K562 (cell line): ENCODE measurements around the gene VSIG4. TPM values are rescaled to one million over a fixed set of nuclear protein-coding genes. Genes with fewer than 3 reads are reported as not detected.

Experiments
- ATAC-seq: fragments of 200-7000 bp; cut with Tn5 transposase; 3 replicates; pipeline ENCODE4 v1.9.1; 2020; ENCODE audit warnings: moderate library complexity
- BruUV-seq: library from RNA; stranded (reverse); fragments of 400-500 nt; replicated peaks from 2 replicates; lab custom pipeline; 2021; lab: Mats Ljungman, UMichigan
- CTCF ChIA-PET: fragments of 300-600 bp; formaldehyde crosslinking; extraction: SDS; loops from one replicate; lab custom pipeline; 2021; ENCODE audit warnings: low intra/inter-chr PET ratio; lab: Yijun Ruan, JAX
- POLR2A ChIA-PET: fragments of 300-600, 350-650 bp; sonication (Branson Sonifier 250); formaldehyde crosslinking; extraction: SDS; loops from one replicate; lab custom pipeline; 2021; ENCODE audit warnings: antibody characterized with exemption, inconsistent platforms; lab: Yijun Ruan, JAX
- DNase-seq, 4 experiments: peaks; one replicate each; pipeline versions ENCODE4 v3.0.0 to v3.0.0-alpha.2; 2011 to 2018; ENCODE audit warnings: low spot score in 3 of 4, mixed read lengths in 3 of 4; ENCODE audit errors: extremely low read depth in 1 of 4
- FAIRE-seq: peaks from 2 replicates; lab custom pipeline; 2011; peaks lifted over from hg19 to GRCh38; lab: Jason Lieb, UNC
- H2AFZ ChIP-seq: 2 replicates; pipeline ENCODE4 v1.6.0; 2011; ENCODE audit warnings: low read depth, low read length, control low read depth, inconsistent platforms
- H3K27ac ChIP-seq: fragments of 200-600 bp; 3 replicates; pipeline ENCODE4 v1.8.0; 2011; ENCODE audit warnings: low read depth, mild to moderate bottlenecking, control low read depth, inconsistent platforms, low read length, moderate library complexity, mixed read lengths; ENCODE audit errors: extremely low read depth
- H3K27me3 ChIP-seq, 2 experiments: fragments of 300-600 bp in 1 of 2; 2 replicates in 1 of 2; 3 replicates in 1 of 2; pipeline versions ENCODE4 v1.6.0 to v1.8.0; 2011; ENCODE audit warnings: inconsistent platforms in 2 of 2, low read length in 2 of 2, mild to moderate bottlenecking in 1 of 2, mixed read lengths in 1 of 2, moderate library complexity in 1 of 2; ENCODE audit not compliant: control insufficient read depth in 2 of 2, insufficient read depth in 2 of 2
- H3K36me3 ChIP-seq: fragments of 300-600 bp; 3 replicates; pipeline ENCODE4 v1.8.0; 2011; ENCODE audit warnings: mild to moderate bottlenecking, low read length, inconsistent platforms; ENCODE audit not compliant: control insufficient read depth, insufficient read depth
- H3K4me1 ChIP-seq, 2 experiments: fragments of 200-600 bp in 1 of 2; replicated peaks in 1 of 2; 2 replicates in 1 of 2; 3 replicates in 1 of 2; pipeline versions ENCODE4 v1.5.1 to v1.8.0; 2011; ENCODE audit warnings: inconsistent platforms in 2 of 2, low read length in 2 of 2, mild to moderate bottlenecking in 1 of 2, mixed read lengths in 1 of 2, moderate library complexity in 1 of 2; ENCODE audit not compliant: control insufficient read depth in 2 of 2, insufficient read depth in 2 of 2
- H3K4me2 ChIP-seq: 2 replicates; pipeline ENCODE4 v1.6.1; 2011; ENCODE audit warnings: low read length, control low read depth, inconsistent platforms, mixed read lengths; ENCODE audit not compliant: insufficient read depth
- H3K4me3 ChIP-seq: fragments of 200-600 bp; sonication (generic), shearing (Covaris generic); 2 replicates; pipeline ENCODE4 v1.5.1; 2016; ENCODE audit warnings: control low read depth, inconsistent platforms
- H3K79me2 ChIP-seq: fragments of 200-600 bp; 3 replicates; pipeline ENCODE4 v1.8.0; 2011; ENCODE audit warnings: low read length, inconsistent platforms; ENCODE audit not compliant: control insufficient read depth, insufficient read depth
- H3K9ac ChIP-seq, 2 experiments: 2 replicates each; pipeline versions ENCODE4 v1.6.0 to v1.6.1; 2011; ENCODE audit warnings: low read depth in 2 of 2, low read length in 2 of 2, control low read depth in 1 of 2, inconsistent platforms in 1 of 2, mild to moderate bottlenecking in 1 of 2, mixed read lengths in 1 of 2; ENCODE audit not compliant: insufficient read depth in 1 of 2
- H3K9me1 ChIP-seq: one replicate; pipeline ENCODE4 v1.6.0; 2011; ENCODE audit warnings: inconsistent platforms, mild to moderate bottlenecking, low read length, moderate library complexity; ENCODE audit not compliant: control insufficient read depth, insufficient read depth
- H3K9me3 ChIP-seq: replicated peaks from 2 replicates; pipeline ENCODE4 v1.5.1; 2011; ENCODE audit warnings: low read depth, low read length, inconsistent platforms; ENCODE audit not compliant: control insufficient read depth, insufficient read depth
- H4K20me1 ChIP-seq: replicated peaks from 2 replicates; pipeline ENCODE4 v1.6.1; 2011; ENCODE audit warnings: low read length, inconsistent platforms, mixed read lengths; ENCODE audit not compliant: control insufficient read depth, insufficient read depth
- CXXC5 ChIP-seq: fragments of 250-450 bp; sonication (Bioruptor Pico); IDR thresholded peaks from 2 replicates; pipeline ENCODE4 v1.8.0; 2022; ENCODE audit warnings: inconsistent platforms, mild to moderate bottlenecking, moderate library complexity
- FOSL1 ChIP-seq: fragments of 200-800 bp; sonication (Bioruptor generic); conservative IDR thresholded peaks from 2 replicates; pipeline ENCODE4 v1.6.1; 2016; ENCODE audit warnings: missing genetic modification characterization, missing compliant biosample characterization
- JUND ChIP-seq, 2 experiments: IDR thresholded peaks; 2 replicates in 1 of 2; 3 replicates in 1 of 2; pipeline ENCODE4 v1.6.1; 2011; ENCODE audit warnings: borderline replicate concordance in 2 of 2, low read depth in 2 of 2, low read length in 2 of 2, improper control_type of control experiment in 1 of 2, missing biosample characterization in 1 of 2, missing genetic modification characterization in 1 of 2, missing genetic modification reagents in 1 of 2
- POLR2H ChIP-seq: IDR thresholded peaks from 2 replicates; pipeline ENCODE4 v1.6.1; 2016; ENCODE audit warnings: missing genetic modification characterization, low read depth, mild to moderate bottlenecking, control low read depth, missing compliant biosample characterization, moderate library complexity
- SMAD4 ChIP-seq: fragments of 250-450 bp; sonication (Bioruptor Pico); conservative IDR thresholded peaks from 2 replicates; pipeline ENCODE4 v1.8.0; 2021; ENCODE audit warnings: inconsistent platforms, mild to moderate bottlenecking, moderate library complexity
- SUPT5H ChIP-seq: fragments of 450-650 bp; IDR thresholded peaks from 2 replicates; pipeline ENCODE4 v1.6.1; 2016
- ZNF197 ChIP-seq: fragments of 200-800 bp; sonication (Bioruptor generic); IDR thresholded peaks from 2 replicates; pipeline ENCODE4 v1.6.1; 2016; ENCODE audit warnings: low read depth, missing genetic modification characterization, missing compliant biosample characterization
- ZNF384 ChIP-seq: IDR thresholded peaks from 2 replicates; pipeline ENCODE4 v1.6.1; 2012; ENCODE audit warnings: low read depth, low read length, improper control_type of control experiment
- ZNF589 ChIP-seq: fragments of 200-800 bp; sonication (Bioruptor generic); IDR thresholded peaks from 2 replicates; pipeline ENCODE4 v1.6.1; 2016; ENCODE audit warnings: low read depth, missing genetic modification characterization, missing compliant biosample characterization
- ZNF766 ChIP-seq: fragments of 200-800 bp; sonication (Bioruptor generic); conservative IDR thresholded peaks from 2 replicates; pipeline ENCODE4 v1.6.1; 2016; ENCODE audit warnings: missing genetic modification characterization, missing compliant biosample characterization
- WGBS: fragments of 100-300 bp; shearing (Covaris generic); methylation state at CpG from one replicate; pipeline ENCODE4 v1.1.6; 2016; ENCODE audit warnings: low coverage, mixed read lengths; ENCODE audit not compliant: insufficient coverage; ENCODE audit errors: missing lambda C conversion rate; 5-methylcytosine and 5-hydroxymethylcytosine counted together
- in situ Hi-C: fragments of 300-500 bp; cut with MboI; formaldehyde crosslinking; loops from 4 replicates; pipeline ENCODE4 v1.15.0; 2018; ENCODE audit warnings: inconsistent platforms, mixed read lengths
- intact Hi-C: fragments of 100-400 bp; cut with micrococcal nuclease; formaldehyde crosslinking; loops from 2 replicates; pipeline ENCODE4 v1.14.2; 2022
- polyA plus RNA-seq, 8 experiments: library from polyadenylated mRNA; depleted of rRNA in 4 of 8; stranded (reverse) in 5 of 8; unstranded in 3 of 8; fragments of >200 nt; fragmentation: Nextera tagmentation in 2 of 8; fragmentation: Illumina TruSeq in 1 of 8; extraction: Ambion mirVana in 2 of 8; extraction: Trizol in 1 of 8; gene quantifications; 2 replicates each; pipeline versions ENCODE4 v1.2.1 to v1.2.3, GENCODE V29; 2011 to 2014; ENCODE audit warnings: inconsistent platforms in 1 of 8, missing spikeins in 1 of 8
- total RNA-seq, 7 experiments: library from RNA; depleted of rRNA in 6 of 7; stranded (reverse); fragments of >200 nt in 6 of 7; fragmentation: Illumina TruSeq in 2 of 7; extraction: Trizol in 2 of 7; gene quantifications; 2 replicates each; pipeline versions ENCODE4 v1.2.1 to v1.2.3, GENCODE V29; 2011 to 2021; ENCODE audit warnings: low replicate concordance in 1 of 7
- TF ChIP-seq, protein P1 (sequence below), 3 experiments: fragments of 200-800 bp in 1 of 3; fragments of 250-450 bp in 1 of 3; fragments of 450-650 bp in 1 of 3; sonication (Bioruptor Pico) in 1 of 3; sonication (Bioruptor generic) in 1 of 3; formaldehyde crosslinking in 1 of 3; IDR thresholded peaks; 2 replicates each; pipeline versions ENCODE4 v1.6.1 to v1.8.0; 2016 to 2022; ENCODE audit warnings: mild to moderate bottlenecking in 2 of 3, missing genetic modification characterization in 2 of 3, missing compliant biosample characterization in 1 of 3, moderate library complexity in 1 of 3
- TF ChIP-seq, protein P2 (sequence below): sonication (generic); formaldehyde crosslinking; IDR thresholded peaks from 2 replicates; pipeline ENCODE4 v1.8.0; 2022; ENCODE audit warnings: mild to moderate bottlenecking, missing genetic modification reagents, borderline replicate concordance

Gene VSIG4
- total and polyA plus RNA-seq, 9 of the 15 experiments (the other 6 are each of a cell fraction or from before 2014, with no cell fraction given): 0.22 to 1.6 (median 0.46) TPM; not detected in 1

DNA sequence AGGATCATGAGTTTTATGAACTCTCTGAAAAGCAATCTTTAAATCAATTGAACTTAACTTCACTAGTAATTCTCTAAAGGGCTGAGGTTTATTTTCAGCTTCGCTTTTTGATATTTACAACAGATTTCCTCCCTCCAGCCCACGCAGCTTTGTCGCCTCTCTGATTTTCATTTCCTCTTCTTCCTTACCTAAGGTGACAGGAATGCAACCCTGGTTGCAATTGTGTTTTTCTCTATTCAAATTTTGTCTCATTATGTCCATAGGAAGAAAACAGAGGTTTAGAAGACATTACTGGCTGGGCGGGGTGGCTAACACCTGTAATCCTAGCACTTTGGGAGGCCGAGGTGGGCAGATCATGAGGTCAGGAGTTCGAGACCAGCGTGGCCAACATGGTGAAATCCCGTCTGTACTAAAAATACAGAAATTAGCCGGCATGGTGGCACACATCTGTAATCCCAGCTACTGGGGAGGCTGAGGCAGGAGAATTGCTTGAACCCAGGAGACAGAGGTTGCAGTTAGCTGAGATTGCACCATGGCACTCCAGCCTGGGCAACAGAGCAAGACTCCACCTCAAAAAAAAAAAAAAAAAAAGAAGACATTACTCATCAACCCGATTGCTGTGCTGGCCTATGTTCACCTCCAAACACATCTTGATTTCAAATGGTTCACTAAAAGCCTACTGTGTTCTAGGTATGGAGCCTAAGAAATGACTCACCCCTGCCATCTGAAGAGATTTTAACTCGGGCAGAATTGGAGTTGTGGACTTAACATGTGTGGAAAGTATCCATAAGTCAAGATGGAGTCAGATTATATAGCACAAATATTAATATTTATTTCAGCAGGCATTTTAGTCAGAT lies 36.8 kb downstream of the VSIG4 start:
- H3K27ac ChIP-seq: peak overlapping the region; percentile 99
- no TSS peak for BruUV-seq
- no peak overlapping the region for H3K4me3 ChIP-seq
- H3K9ac ChIP-seq: peak overlapping the region in 1 of 2 experiments; percentile 88; a peak in 2 of 4 replicates
- ATAC-seq: no peak
- in situ Hi-C loops: no loop called here
- DNase-seq: no peak
- H3K4me2 ChIP-seq: no peak overlapping the region
- peaks cover 11 to 73% of the 10 kb centered on the region in 2 experiments; a peak in 4 of 5 replicates for H3K4me1 ChIP-seq
- H3K9me1 ChIP-seq: no peaks in the 10 kb centered on the region
- no peak overlapping the region for H2AFZ ChIP-seq
- ChIA-PET POLR2A (interaction anchor here (1.1 to 1.6 kb wide), 2 partner anchors 13 to 15 kb away, joined by 3 to 8 read pairs; no protein-coding TSS in a partner anchor), CTCF (no interaction called here)
- intact Hi-C loops: no loop called here
- H3K27me3 ChIP-seq: no peaks in the 10 kb centered on the region
- H3K79me2 ChIP-seq: peaks cover 65% of the 10 kb centered on the region
- peaks cover under 1% of the 10 kb centered on the region; the same call in 1 of the 2 replicates for H3K9me3 ChIP-seq
- FAIRE-seq: no peak
- 45% methylated on average over 11 of the region's 11 CpGs for WGBS
- no peaks in the 10 kb centered on the region for H4K20me1 ChIP-seq
- H3K36me3 ChIP-seq: peaks cover 3% of the 10 kb centered on the region; the same call in 2 of the 3 replicates
- TF ChIP-seq POLR2H (tag): no peak
- TF ChIP-seq ZNF384: peak; percentile 69
- TF ChIP-seq JUND (IDR thresholded peaks at IDR 0.05; ENCODE audit: borderline replicate concordance, low read depth, low read length): peak; percentile 76
- TF ChIP-seq JUND (tag; IDR thresholded peaks at IDR 0.05; ENCODE audit: borderline replicate concordance, low read depth, low read length): peak; percentile 62; the same call in 1 of the 3 replicates
- TF ChIP-seq, protein P1, sequence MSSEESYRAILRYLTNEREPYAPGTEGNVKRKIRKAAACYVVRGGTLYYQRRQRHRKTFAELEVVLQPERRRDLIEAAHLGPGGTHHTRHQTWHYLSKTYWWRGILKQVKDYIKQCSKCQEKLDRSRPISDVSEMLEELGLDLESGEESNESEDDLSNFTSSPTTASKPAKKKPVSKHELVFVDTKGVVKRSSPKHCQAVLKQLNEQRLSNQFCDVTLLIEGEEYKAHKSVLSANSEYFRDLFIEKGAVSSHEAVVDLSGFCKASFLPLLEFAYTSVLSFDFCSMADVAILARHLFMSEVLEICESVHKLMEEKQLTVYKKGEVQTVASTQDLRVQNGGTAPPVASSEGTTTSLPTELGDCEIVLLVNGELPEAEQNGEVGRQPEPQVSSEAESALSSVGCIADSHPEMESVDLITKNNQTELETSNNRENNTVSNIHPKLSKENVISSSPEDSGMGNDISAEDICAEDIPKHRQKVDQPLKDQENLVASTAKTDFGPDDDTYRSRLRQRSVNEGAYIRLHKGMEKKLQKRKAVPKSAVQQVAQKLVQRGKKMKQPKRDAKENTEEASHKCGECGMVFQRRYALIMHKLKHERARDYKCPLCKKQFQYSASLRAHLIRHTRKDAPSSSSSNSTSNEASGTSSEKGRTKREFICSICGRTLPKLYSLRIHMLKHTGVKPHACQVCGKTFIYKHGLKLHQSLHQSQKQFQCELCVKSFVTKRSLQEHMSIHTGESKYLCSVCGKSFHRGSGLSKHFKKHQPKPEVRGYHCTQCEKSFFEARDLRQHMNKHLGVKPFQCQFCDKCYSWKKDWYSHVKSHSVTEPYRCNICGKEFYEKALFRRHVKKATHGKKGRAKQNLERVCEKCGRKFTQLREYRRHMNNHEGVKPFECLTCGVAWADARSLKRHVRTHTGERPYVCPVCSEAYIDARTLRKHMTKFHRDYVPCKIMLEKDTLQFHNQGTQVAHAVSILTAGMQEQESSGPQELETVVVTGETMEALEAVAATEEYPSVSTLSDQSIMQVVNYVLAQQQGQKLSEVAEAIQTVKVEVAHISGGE (CRISPR knock-in tag; IDR thresholded peaks at IDR 0.05): 0 out of 6 replicates have a peak, but pooled peaks of 1 of the 3 experiments have one; percentile 32
- TF ChIP-seq ZNF197 (CRISPR knock-in tag): peak; percentile 57; the same call in 1 of the 2 replicates
- 0 out of 2 replicates have a peak, but pooled peaks have one; percentile 24 for TF ChIP-seq ZNF766 (CRISPR knock-in tag)
- no peak; the same call in 1 of the 2 replicates for TF ChIP-seq ZNF589 (CRISPR knock-in tag)
- peak; percentile 78 for TF ChIP-seq FOSL1 (tag)
- TF ChIP-seq SUPT5H: no peak
- TF ChIP-seq, protein P2, sequence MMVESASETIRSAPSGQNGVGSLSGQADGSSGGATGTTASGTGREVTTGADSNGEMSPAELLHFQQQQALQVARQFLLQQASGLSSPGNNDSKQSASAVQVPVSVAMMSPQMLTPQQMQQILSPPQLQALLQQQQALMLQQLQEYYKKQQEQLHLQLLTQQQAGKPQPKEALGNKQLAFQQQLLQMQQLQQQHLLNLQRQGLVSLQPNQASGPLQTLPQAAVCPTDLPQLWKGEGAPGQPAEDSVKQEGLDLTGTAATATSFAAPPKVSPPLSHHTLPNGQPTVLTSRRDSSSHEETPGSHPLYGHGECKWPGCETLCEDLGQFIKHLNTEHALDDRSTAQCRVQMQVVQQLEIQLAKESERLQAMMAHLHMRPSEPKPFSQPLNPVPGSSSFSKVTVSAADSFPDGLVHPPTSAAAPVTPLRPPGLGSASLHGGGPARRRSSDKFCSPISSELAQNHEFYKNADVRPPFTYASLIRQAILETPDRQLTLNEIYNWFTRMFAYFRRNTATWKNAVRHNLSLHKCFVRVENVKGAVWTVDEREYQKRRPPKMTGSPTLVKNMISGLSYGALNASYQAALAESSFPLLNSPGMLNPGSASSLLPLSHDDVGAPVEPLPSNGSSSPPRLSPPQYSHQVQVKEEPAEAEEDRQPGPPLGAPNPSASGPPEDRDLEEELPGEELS (CRISPR knock-in tag): no peak
- peak; percentile 21; the same call in 1 of the 2 replicates for TF ChIP-seq CXXC5 (CRISPR knock-in tag)
- TF ChIP-seq SMAD4: peak; percentile 57
